GM23338 (cell line): ENCODE results near the gene ELL2.

Experiments used
- CREB1 ChIP-seq: fragments of 250-450 bp; sonication (Bioruptor Pico); IDR thresholded peaks from 2 replicates; pipeline ENCODE4 v1.5.0; 2020; ENCODE audit warnings: low read depth, mild to moderate bottlenecking, moderate library complexity
- EZH2 ChIP-seq: fragments of 200-600 bp; sonication (generic); IDR thresholded peaks from one replicate; pipeline ENCODE4 v1.8.0; 2017; ENCODE audit warnings: antibody characterized with exemption, mild to moderate bottlenecking, low read depth; ENCODE audit not compliant: unreplicated experiment
- EZH2phosphoT487 ChIP-seq: fragments of 200-600 bp; sonication (generic); IDR thresholded peaks from one replicate; pipeline ENCODE4 v1.8.1; 2018; ENCODE audit warnings: antibody characterized with exemption; ENCODE audit not compliant: unreplicated experiment
- JUNB ChIP-seq: IDR thresholded peaks from one replicate; pipeline ENCODE4 v1.6.1; 2016; ENCODE audit warnings: antibody characterized with exemption; ENCODE audit not compliant: unreplicated experiment
- POLR2AphosphoS5 ChIP-seq: IDR thresholded peaks from 2 replicates; pipeline ENCODE4 v1.6.1; 2016; ENCODE audit warnings: antibody characterized with exemption, low read depth
- STAT1 ChIP-seq: IDR thresholded peaks from one replicate; pipeline ENCODE4 v1.6.1; 2016; ENCODE audit warnings: antibody characterized with exemption; ENCODE audit not compliant: unreplicated experiment
- ZNF331 ChIP-seq: fragments of 250-450 bp; sonication (Bioruptor Pico); IDR thresholded peaks from 2 replicates; pipeline ENCODE4 v1.5.0; 2020; ENCODE audit warnings: low read depth, mild to moderate bottlenecking, moderate library complexity
- TF ChIP-seq, protein P1 (sequence below), 2 experiments: fragments of 200-600 bp in 1 of 2; sonication (generic) in 1 of 2; conservative IDR thresholded peaks; 2 replicates each; pipeline versions ENCODE4 v1.5.1 to v1.6.1; 2016 to 2017; ENCODE audit warnings: antibody characterized with exemption in 2 of 2, low read depth in 2 of 2, mild to moderate bottlenecking in 2 of 2, moderate library complexity in 1 of 2
- TF ChIP-seq, protein P2 (sequence below): IDR thresholded peaks from one replicate; pipeline ENCODE4 v1.6.1; 2018; ENCODE audit warnings: antibody characterized with exemption; ENCODE audit not compliant: unreplicated experiment
- TF ChIP-seq, protein P3 (sequence below): IDR thresholded peaks from 2 replicates; pipeline ENCODE4 v1.6.1; 2016; ENCODE audit warnings: antibody characterized with exemption
- TF ChIP-seq, protein P4 (sequence below): fragments of 250-450 bp; sonication (Bioruptor Pico); IDR thresholded peaks from 2 replicates; pipeline ENCODE4 v1.5.0; 2020; ENCODE audit warnings: mild to moderate bottlenecking, moderate library complexity

DNA sequence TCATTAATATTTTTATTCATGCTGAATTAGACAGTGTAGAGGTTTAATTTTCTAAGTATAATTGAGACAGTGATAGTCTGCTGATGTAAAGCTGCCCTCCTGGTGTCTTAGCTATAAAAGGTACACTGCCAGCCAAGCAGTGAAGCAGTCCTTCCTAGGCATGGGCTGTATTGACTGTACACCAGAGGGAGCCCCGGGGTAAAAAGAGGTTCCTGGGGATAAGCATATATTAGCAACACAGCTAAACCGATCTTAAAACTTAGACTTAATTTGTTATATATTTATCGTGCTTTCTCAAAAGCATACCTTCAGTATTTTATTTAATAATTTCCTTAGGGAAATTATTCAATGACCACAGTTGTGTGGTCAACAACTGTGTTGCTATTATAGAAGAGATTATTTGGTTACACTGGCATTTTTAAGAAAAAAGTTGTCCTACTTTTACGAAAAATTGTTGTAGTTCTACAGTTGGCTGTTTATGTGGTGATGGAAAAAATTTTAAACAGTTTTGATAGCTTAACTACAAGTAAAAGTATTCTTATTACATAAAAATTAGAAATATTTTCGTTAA lies 68.8 kb downstream of the ELL2 start:
- TF ChIP-seq, protein P1, sequence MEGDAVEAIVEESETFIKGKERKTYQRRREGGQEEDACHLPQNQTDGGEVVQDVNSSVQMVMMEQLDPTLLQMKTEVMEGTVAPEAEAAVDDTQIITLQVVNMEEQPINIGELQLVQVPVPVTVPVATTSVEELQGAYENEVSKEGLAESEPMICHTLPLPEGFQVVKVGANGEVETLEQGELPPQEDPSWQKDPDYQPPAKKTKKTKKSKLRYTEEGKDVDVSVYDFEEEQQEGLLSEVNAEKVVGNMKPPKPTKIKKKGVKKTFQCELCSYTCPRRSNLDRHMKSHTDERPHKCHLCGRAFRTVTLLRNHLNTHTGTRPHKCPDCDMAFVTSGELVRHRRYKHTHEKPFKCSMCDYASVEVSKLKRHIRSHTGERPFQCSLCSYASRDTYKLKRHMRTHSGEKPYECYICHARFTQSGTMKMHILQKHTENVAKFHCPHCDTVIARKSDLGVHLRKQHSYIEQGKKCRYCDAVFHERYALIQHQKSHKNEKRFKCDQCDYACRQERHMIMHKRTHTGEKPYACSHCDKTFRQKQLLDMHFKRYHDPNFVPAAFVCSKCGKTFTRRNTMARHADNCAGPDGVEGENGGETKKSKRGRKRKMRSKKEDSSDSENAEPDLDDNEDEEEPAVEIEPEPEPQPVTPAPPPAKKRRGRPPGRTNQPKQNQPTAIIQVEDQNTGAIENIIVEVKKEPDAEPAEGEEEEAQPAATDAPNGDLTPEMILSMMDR (conservative IDR thresholded peaks at IDR 0.05; ENCODE audit: low read depth in 2 of 2): peak; percentile 69 to 77
- TF ChIP-seq, protein P2, sequence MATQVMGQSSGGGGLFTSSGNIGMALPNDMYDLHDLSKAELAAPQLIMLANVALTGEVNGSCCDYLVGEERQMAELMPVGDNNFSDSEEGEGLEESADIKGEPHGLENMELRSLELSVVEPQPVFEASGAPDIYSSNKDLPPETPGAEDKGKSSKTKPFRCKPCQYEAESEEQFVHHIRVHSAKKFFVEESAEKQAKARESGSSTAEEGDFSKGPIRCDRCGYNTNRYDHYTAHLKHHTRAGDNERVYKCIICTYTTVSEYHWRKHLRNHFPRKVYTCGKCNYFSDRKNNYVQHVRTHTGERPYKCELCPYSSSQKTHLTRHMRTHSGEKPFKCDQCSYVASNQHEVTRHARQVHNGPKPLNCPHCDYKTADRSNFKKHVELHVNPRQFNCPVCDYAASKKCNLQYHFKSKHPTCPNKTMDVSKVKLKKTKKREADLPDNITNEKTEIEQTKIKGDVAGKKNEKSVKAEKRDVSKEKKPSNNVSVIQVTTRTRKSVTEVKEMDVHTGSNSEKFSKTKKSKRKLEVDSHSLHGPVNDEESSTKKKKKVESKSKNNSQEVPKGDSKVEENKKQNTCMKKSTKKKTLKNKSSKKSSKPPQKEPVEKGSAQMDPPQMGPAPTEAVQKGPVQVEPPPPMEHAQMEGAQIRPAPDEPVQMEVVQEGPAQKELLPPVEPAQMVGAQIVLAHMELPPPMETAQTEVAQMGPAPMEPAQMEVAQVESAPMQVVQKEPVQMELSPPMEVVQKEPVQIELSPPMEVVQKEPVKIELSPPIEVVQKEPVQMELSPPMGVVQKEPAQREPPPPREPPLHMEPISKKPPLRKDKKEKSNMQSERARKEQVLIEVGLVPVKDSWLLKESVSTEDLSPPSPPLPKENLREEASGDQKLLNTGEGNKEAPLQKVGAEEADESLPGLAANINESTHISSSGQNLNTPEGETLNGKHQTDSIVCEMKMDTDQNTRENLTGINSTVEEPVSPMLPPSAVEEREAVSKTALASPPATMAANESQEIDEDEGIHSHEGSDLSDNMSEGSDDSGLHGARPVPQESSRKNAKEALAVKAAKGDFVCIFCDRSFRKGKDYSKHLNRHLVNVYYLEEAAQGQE: no peak
- no peak for TF ChIP-seq EZH2phosphoT487
- TF ChIP-seq EZH2: no peak
- no peak for TF ChIP-seq POLR2AphosphoS5
- TF ChIP-seq CREB1 (CRISPR knock-in tag): no peak
- TF ChIP-seq, protein P3, sequence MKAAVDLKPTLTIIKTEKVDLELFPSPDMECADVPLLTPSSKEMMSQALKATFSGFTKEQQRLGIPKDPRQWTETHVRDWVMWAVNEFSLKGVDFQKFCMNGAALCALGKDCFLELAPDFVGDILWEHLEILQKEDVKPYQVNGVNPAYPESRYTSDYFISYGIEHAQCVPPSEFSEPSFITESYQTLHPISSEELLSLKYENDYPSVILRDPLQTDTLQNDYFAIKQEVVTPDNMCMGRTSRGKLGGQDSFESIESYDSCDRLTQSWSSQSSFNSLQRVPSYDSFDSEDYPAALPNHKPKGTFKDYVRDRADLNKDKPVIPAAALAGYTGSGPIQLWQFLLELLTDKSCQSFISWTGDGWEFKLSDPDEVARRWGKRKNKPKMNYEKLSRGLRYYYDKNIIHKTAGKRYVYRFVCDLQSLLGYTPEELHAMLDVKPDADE: no peak
- TF ChIP-seq ZNF331 (CRISPR knock-in tag): no peak
- no peak for TF ChIP-seq JUNB
- TF ChIP-seq, protein P4, sequence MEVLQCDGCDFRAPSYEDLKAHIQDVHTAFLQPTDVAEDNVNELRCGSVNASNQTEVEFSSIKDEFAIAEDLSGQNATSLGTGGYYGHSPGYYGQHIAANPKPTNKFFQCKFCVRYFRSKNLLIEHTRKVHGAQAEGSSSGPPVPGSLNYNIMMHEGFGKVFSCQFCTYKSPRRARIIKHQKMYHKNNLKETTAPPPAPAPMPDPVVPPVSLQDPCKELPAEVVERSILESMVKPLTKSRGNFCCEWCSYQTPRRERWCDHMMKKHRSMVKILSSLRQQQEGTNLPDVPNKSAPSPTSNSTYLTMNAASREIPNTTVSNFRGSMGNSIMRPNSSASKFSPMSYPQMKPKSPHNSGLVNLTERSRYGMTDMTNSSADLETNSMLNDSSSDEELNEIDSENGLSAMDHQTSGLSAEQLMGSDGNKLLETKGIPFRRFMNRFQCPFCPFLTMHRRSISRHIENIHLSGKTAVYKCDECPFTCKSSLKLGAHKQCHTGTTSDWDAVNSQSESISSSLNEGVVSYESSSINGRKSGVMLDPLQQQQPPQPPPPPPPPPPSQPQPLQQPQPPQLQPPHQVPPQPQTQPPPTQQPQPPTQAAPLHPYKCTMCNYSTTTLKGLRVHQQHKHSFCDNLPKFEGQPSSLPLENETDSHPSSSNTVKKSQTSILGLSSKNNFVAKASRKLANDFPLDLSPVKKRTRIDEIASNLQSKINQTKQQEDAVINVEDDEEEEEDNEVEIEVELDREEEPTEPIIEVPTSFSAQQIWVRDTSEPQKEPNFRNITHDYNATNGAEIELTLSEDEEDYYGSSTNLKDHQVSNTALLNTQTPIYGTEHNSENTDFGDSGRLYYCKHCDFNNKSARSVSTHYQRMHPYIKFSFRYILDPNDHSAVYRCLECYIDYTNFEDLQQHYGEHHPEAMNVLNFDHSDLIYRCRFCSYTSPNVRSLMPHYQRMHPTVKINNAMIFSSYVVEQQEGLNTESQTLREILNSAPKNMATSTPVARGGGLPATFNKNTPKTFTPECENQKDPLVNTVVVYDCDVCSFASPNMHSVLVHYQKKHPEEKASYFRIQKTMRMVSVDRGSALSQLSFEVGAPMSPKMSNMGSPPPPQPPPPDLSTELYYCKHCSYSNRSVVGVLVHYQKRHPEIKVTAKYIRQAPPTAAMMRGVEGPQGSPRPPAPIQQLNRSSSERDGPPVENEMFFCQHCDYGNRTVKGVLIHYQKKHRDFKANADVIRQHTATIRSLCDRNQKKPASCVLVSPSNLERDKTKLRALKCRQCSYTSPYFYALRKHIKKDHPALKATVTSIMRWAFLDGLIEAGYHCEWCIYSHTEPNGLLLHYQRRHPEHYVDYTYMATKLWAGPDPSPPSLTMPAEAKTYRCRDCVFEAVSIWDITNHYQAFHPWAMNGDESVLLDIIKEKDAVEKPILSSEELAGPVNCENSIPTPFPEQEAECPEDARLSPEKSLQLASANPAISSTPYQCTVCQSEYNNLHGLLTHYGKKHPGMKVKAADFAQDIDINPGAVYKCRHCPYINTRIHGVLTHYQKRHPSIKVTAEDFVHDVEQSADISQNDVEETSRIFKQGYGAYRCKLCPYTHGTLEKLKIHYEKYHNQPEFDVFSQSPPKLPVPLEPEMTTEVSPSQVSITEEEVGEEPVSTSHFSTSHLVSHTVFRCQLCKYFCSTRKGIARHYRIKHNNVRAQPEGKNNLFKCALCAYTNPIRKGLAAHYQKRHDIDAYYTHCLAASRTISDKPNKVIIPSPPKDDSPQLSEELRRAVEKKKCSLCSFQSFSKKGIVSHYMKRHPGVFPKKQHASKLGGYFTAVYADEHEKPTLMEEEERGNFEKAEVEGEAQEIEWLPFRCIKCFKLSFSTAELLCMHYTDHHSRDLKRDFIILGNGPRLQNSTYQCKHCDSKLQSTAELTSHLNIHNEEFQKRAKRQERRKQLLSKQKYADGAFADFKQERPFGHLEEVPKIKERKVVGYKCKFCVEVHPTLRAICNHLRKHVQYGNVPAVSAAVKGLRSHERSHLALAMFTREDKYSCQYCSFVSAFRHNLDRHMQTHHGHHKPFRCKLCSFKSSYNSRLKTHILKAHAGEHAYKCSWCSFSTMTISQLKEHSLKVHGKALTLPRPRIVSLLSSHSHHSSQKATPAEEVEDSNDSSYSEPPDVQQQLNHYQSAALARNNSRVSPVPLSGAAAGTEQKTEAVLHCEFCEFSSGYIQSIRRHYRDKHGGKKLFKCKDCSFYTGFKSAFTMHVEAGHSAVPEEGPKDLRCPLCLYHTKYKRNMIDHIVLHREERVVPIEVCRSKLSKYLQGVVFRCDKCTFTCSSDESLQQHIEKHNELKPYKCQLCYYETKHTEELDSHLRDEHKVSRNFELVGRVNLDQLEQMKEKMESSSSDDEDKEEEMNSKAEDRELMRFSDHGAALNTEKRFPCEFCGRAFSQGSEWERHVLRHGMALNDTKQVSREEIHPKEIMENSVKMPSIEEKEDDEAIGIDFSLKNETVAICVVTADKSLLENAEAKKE (CRISPR knock-in tag): no peak
- no peak for TF ChIP-seq STAT1
